GM12873 (cell line): ENCODE results near the gene WFIKKN2.

ENCODE experiments used
- TF ChIP-seq, protein P1 (sequence below): IDR thresholded peaks from 2 replicates; pipeline ENCODE4 v1.5.1; 2012; ENCODE audit warnings: low read depth, mild to moderate bottlenecking, moderate library complexity, low read length, control low read depth; ENCODE audit not compliant: insufficient read depth; ENCODE audit errors: missing control alignments

Gene WFIKKN2

DNA sequence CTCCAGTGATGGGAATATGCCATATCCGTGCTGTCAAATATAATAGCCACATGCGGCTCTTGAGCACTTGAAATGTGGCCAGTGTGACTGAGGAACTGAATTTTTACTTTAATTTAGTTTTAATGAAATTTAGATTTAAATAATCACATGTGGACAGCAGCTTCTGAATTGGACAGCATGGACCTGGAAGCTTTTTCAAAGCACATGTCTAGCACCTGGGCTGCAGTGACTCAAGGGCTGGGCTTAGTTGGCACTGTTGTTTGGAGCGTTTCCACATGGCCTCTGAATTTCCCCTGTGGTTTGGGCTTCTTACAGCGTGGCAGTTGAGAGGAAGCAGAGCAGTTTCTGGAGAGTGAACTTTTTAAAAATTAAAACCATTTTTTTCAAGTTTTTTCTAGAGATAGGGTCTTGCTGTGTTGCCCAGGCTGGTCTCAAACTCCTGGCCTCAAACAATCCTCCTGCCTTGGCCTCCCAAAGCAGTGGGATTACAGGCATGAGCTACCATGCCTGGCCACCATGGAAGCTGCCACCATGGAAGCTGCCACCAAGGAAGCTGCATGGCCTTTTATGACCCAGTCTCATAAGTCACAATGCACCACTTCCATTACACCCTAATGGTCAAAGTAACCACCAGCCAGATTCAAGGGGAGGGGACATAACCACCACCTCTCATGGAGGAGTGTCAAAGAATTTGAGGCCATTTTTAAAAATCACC, 37.5 kb downstream of the WFIKKN2 start:
- TF ChIP-seq, protein P1, sequence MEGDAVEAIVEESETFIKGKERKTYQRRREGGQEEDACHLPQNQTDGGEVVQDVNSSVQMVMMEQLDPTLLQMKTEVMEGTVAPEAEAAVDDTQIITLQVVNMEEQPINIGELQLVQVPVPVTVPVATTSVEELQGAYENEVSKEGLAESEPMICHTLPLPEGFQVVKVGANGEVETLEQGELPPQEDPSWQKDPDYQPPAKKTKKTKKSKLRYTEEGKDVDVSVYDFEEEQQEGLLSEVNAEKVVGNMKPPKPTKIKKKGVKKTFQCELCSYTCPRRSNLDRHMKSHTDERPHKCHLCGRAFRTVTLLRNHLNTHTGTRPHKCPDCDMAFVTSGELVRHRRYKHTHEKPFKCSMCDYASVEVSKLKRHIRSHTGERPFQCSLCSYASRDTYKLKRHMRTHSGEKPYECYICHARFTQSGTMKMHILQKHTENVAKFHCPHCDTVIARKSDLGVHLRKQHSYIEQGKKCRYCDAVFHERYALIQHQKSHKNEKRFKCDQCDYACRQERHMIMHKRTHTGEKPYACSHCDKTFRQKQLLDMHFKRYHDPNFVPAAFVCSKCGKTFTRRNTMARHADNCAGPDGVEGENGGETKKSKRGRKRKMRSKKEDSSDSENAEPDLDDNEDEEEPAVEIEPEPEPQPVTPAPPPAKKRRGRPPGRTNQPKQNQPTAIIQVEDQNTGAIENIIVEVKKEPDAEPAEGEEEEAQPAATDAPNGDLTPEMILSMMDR, result no peak

DNA sequence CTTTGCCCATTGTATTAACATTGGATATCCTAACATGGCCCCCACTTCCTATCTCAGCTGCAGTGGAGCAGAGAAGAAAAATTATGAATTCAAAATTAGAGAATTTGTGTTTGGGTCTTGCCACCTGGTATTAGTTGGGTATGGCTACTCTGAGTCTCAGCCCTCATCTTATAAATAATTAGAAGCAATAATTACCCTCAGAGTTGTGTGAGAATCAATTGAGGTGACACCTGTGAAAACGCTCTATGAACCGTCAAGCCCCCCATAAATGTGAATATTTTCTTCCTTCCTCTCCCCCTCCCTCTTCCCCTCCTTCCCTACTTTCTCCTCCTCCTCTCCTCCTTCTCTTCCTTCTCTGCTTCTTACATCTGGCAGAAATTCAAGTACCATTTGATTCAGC, 39.7 kb downstream of the WFIKKN2 start:
- TF ChIP-seq, protein P1, result no peak

GRCh38 chr17:50877838-50878237, 42.5 kb downstream of the WFIKKN2 start:
- TF ChIP-seq, protein P1, result no peak

DNA sequence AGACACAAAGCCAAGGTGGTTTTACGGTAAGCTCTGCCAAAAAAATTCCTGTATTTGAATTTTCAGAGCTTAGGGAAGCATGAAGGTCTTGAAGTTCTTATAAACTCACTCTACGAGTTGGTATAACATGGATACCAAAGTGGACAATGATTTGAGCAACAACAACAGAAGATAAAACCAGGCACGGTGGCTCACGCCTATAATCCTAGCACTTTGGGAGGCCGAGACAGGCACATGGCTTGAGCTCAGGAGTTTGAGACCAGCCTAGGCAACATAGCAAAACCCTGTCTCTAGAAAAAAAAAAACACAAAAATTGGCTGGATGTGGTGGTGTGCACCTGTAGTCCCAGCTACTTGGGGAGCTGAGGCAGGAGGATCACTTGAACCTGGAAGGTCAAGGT, 43.7 kb downstream of the WFIKKN2 start:
- TF ChIP-seq, protein P1, result no peak

DNA sequence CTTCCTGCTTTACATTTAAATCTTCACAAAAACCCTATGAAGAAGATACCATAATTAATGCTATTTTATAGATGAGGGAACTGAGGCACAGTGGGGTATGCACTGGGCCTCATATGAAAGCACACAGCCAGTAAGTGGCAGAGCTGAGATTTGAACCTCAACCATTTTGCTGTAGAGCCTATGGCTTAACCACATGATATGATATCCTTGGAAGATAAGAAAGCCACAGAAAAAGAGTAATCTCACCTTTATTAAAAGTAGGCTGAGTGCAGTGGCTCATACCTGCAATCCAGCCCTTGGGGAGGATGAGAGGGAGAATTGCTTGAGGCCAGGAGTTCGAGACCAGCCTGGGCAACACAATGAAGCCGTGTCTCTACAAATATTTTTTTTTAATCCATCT, 45.8 kb downstream of the WFIKKN2 start:
- TF ChIP-seq, protein P1, result no peak

DNA sequence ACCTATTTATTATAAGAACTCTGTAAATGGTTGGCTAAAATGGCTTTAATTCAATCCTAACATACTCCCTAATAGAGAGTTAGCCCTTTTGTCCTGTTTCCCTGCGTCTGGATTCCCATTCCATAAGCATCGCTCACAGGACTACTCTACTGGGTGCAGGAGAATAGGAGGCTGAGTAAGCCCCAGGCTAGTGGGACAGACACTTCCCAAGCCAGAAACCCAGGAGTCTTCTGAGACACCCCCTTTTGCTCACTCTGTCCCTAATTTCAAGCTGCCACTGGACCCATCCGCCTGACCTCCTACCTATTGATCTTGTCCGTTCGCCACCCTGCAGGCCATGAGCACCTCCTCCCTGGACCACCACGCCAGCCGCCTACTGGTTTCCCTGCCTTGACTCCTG, 47.5 kb downstream of the WFIKKN2 start:
- TF ChIP-seq, protein P1, result no peak

DNA sequence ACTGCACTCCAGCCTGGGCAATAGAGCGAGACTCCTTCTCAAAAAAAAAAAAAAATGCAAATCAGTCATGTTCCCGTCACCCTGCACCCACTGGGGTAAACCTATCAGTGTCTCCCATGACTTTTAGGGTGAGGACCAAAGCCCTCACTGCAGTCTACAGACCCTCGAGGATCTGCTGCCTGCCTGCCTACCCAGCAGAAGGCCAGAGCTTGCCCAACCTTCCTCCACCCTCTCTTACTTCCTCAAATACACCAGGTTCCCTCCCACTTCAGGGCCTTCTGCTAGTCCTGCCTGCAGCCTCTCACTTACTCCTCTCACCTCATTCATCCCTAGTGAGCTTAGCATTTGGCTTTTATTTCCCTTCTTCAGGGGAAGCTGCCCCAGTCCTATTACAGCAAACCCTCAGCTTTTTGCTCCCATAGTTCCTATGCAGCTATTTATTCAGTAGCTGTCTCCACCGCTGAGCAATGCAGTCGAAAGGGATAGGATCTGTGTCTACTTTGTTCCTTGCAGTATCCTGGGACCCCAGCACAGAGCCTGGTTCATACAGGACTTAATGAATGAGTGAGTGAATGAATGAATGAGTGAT, 48.6 kb downstream of the WFIKKN2 start:
- TF ChIP-seq, protein P1, result no peak
